HG03159 (cell line): ENCODE results near the gene OCLN.
"Not testable (repeated sequence)": the region's sequence is repeated elsewhere in the genome, so short reads cannot be mapped to it uniquely, and the experiment has no call there.

Source experiments
- ATAC-seq: cut with Tn5 transposase; IDR thresholded peaks from one replicate; pipeline ENCODE4 v1.9.1; 2021; ENCODE audit warnings: mild to moderate bottlenecking, moderate library complexity; ENCODE audit not compliant: unreplicated experiment

The OCLN gene

GRCh38 chr5:69527128-69527770 is 34.7 kb downstream of the OCLN start:
- no peak for ATAC-seq

GRCh38 chr5:69528035-69528434 is 35.4 kb downstream of the OCLN start:
- ATAC-seq: no peak

GRCh38 chr5:69528609-69529008 is 36.0 kb downstream of the OCLN start:
- ATAC-seq: no peak

GRCh38 chr5:69530561-69531405 is 38.2 kb downstream of the OCLN start:
- ATAC-seq: no peak

GRCh38 chr5:69531406-69531801 is 38.8 kb downstream of the OCLN start:
- no peak for ATAC-seq

- ATAC-seq: not testable (repeated sequence)
These were observed 45.3 kb downstream of the OCLN start for GRCh38 chr5:69537911-69538310.

GRCh38 chr5:69538735-69539134 is 46.1 kb downstream of the OCLN start:
- ATAC-seq: not testable (repeated sequence)

GRCh38 chr5:69541347-69541746 is 48.8 kb downstream of the OCLN start:
- not testable (repeated sequence) for ATAC-seq

GRCh38 chr5:69542838-69543618 is 50.4 kb downstream of the OCLN start:
- ATAC-seq: not testable (repeated sequence)

GRCh38 chr5:69544602-69545001 is 52.0 kb downstream of the OCLN start:
- not testable (repeated sequence) for ATAC-seq

GRCh38 chr5:69559908-69560330 is 67.3 kb downstream of the OCLN start, which contains the start of gene GTF2H2C:
GTF2H2C (plus strand) TSS chr5:69560191; CDS start chr5:69565133, 4,942 bp downstream.
- peak; percentile 96 for ATAC-seq

GRCh38 chr5:69560587-69561431 is 68.2 kb downstream of the OCLN start:
- not testable (repeated sequence) for ATAC-seq

GRCh38 chr5:69566172-69566571 is 73.6 kb downstream of the OCLN start:
- ATAC-seq: not testable (repeated sequence)

GRCh38 chr5:69568072-69568471 is 75.5 kb downstream of the OCLN start:
- ATAC-seq: not testable (repeated sequence)

- not testable (repeated sequence) for ATAC-seq
These were observed 90.8 kb downstream of the OCLN start for GRCh38 chr5:69583356-69583755.

- not testable (repeated sequence) for ATAC-seq
These were observed 103.7 kb downstream of the OCLN start for GRCh38 chr5:69596114-69596840.

- ATAC-seq: peak; percentile 88
These were observed 109.4 kb downstream of the OCLN start for GRCh38 chr5:69601947-69602346.

GRCh38 chr5:69606839-69607238 is 114.2 kb downstream of the OCLN start:
- not testable (repeated sequence) for ATAC-seq
